GM12878 (cell line): Measurements from ENCODE around the gene UCKL1.

ENCODE experiments used
- BHLHE40 ChIP-seq, 2 experiments: fragments of 450-650 bp in 1 of 2; IDR thresholded peaks; 2 replicates each; pipeline ENCODE4 v1.6.1; 2011 to 2017; ENCODE audit warnings: low read depth in 2 of 2, borderline replicate concordance in 1 of 2, improper control_type of control experiment in 1 of 2, low read length in 1 of 2, mild to moderate bottlenecking in 1 of 2
- CEBPB ChIP-seq, 2 experiments: fragments of 150-350 bp in 1 of 2; IDR thresholded peaks; 2 replicates each; pipeline ENCODE4 v1.6.1; 2012 to 2014; ENCODE audit warnings: low read depth in 2 of 2, low read length in 2 of 2, borderline replicate concordance in 1 of 2, inconsistent platforms in 1 of 2
- EP300 ChIP-seq, 2 experiments: fragments of 150-350 bp in 1 of 2; IDR thresholded peaks; 2 replicates each; pipeline ENCODE4 v1.6.1; 2011 to 2012; ENCODE audit warnings: low read depth in 2 of 2, low read length in 2 of 2, borderline replicate concordance in 1 of 2, improper control_type of control experiment in 1 of 2, inconsistent platforms in 1 of 2; ENCODE audit not compliant: control insufficient read depth in 1 of 2
- POLR2A ChIP-seq: IDR thresholded peaks from 2 replicates; pipeline ENCODE4 v1.6.1; 2011; ENCODE audit warnings: low read depth, mild to moderate bottlenecking, low read length
- RAD21 ChIP-seq: IDR thresholded peaks from 2 replicates; pipeline ENCODE4 v1.6.1; 2011; ENCODE audit warnings: mild to moderate bottlenecking, low read depth, low read length, moderate library complexity; ENCODE audit not compliant: insufficient read depth
- RCOR1 ChIP-seq: conservative IDR thresholded peaks from 2 replicates; pipeline ENCODE4 v1.6.1; 2012; ENCODE audit warnings: low read depth, low read length, improper control_type of control experiment
- SPI1 ChIP-seq: IDR thresholded peaks from 2 replicates; pipeline ENCODE4 v1.6.1; 2011; ENCODE audit warnings: low read depth, mild to moderate bottlenecking, low read length, moderate library complexity, borderline replicate concordance; ENCODE audit not compliant: insufficient read depth
- YBX1 ChIP-seq: fragments of 450-650 bp; IDR thresholded peaks from 2 replicates; pipeline ENCODE4 v1.6.1; 2016; ENCODE audit warnings: antibody characterized with exemption
- ZNF274 ChIP-seq: IDR thresholded peaks from one replicate; pipeline ENCODE4 v1.8.0; 2011; ENCODE audit not compliant: insufficient read length, insufficient read depth
- TF ChIP-seq, protein P1 (sequence below): IDR thresholded peaks from 2 replicates; pipeline ENCODE4 v1.6.1; 2011; ENCODE audit warnings: low read depth, mild to moderate bottlenecking, low read length, moderate library complexity, borderline replicate concordance; ENCODE audit errors: extremely low read depth
- TF ChIP-seq, protein P2 (sequence below), 3 experiments: IDR thresholded peaks in 2 of 3; conservative IDR thresholded peaks in 1 of 3; 2 replicates each; pipeline ENCODE4 v1.5.1; 2011; ENCODE audit warnings: low read depth in 3 of 3, low read length in 3 of 3, mild to moderate bottlenecking in 3 of 3, control low read depth in 2 of 3, moderate library complexity in 2 of 3, inconsistent platforms in 1 of 3, mixed read lengths in 1 of 3; ENCODE audit not compliant: control insufficient read depth in 2 of 3, insufficient read depth in 1 of 3; ENCODE audit errors: extremely low read depth in 1 of 3

DNA sequence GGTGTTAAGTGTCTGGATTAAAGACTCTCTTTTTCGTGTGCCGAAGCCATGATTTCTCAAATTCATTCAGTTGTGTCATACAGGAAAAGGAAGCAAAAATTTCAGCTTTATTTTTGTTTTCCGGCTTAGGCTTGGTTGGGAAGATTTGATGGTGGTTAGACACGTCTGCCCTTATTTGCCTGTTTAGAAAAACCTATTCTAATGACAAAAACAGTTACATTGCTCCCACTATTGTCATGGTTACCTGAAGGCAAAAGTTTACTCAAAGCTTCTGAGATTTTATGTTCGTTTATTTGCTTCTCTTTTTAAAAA, 60.3 kb downstream of the UCKL1 start:
- TF ChIP-seq, protein P1, sequence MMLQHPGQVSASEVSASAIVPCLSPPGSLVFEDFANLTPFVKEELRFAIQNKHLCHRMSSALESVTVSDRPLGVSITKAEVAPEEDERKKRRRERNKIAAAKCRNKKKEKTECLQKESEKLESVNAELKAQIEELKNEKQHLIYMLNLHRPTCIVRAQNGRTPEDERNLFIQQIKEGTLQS = no peak
- TF ChIP-seq EP300 (IDR thresholded peaks at IDR 0.05; ENCODE audit: borderline replicate concordance in 1 of 2, control insufficient read depth in 1 of 2, low read depth in 2 of 2, low read length in 2 of 2) (no peak), CEBPB (IDR thresholded peaks at IDR 0.05; ENCODE audit: borderline replicate concordance in 1 of 2, low read depth in 2 of 2, low read length in 2 of 2) (no peak), ZNF274 (no peak), RAD21 (no peak), BHLHE40 (IDR thresholded peaks at IDR 0.05; ENCODE audit: borderline replicate concordance in 1 of 2, low read depth in 2 of 2, low read length in 1 of 2) (no peak), POLR2A (no peak), YBX1 (no peak), RCOR1 (no peak), SPI1 (no peak)
- TF ChIP-seq, protein P2, sequence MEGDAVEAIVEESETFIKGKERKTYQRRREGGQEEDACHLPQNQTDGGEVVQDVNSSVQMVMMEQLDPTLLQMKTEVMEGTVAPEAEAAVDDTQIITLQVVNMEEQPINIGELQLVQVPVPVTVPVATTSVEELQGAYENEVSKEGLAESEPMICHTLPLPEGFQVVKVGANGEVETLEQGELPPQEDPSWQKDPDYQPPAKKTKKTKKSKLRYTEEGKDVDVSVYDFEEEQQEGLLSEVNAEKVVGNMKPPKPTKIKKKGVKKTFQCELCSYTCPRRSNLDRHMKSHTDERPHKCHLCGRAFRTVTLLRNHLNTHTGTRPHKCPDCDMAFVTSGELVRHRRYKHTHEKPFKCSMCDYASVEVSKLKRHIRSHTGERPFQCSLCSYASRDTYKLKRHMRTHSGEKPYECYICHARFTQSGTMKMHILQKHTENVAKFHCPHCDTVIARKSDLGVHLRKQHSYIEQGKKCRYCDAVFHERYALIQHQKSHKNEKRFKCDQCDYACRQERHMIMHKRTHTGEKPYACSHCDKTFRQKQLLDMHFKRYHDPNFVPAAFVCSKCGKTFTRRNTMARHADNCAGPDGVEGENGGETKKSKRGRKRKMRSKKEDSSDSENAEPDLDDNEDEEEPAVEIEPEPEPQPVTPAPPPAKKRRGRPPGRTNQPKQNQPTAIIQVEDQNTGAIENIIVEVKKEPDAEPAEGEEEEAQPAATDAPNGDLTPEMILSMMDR (IDR thresholded peaks at IDR 0.05 in 2 of 3, conservative IDR thresholded peaks at IDR 0.05 in 1 of 3; ENCODE audit: control insufficient read depth in 2 of 3, extremely low read depth in 1 of 3, insufficient read depth in 1 of 3, low read depth in 3 of 3, low read length in 3 of 3) = no peak
